ENCODE measurements around the gene PTPN6. TPM values are rescaled to one million over a fixed set of nuclear protein-coding genes. Genes with fewer than 3 reads are reported as not detected.

PTPN6 gene
- polyA plus RNA-seq, 3 donors: 449 to 764 (median 562) TPM

DNA sequence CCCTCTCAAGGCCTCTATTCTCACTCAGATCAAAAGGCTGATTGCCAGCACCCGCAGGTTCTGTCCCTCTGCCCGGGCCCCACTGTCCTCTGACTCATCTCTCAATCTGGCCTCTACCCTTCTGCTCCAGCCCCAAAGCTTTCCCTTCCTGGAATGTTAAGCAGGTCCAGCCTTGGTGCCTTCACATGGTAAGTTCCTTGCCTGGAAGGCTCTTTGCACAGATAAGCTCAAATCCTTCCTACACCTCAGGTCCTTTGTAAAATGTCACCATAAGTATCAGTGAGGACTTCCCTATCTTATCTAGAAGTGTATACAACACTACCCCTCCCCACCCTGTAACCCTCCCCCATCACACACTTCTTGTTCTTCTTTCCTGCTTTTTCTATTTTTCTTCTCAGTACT, 44.9 kb downstream of the PTPN6 start:
- peaks cover 17 to 46% of the 10 kb centered on the region in 2 donors for H3K36me3 ChIP-seq (replicated peaks in 1 of 2; ENCODE audit: control insufficient read depth in 1 of 2, insufficient read depth in 2 of 2, low read length in 2 of 2)
- Mint-ChIP-seq H3K4me1 (peaks cover 21% of the 10 kb centered on the region), H3K36me3 (peaks cover 36 to 69% of the 10 kb centered on the region in 2 donors), H3K4me3 (no peak overlapping the region), H3K27me3 (ENCODE audit: low read depth in 3 of 3) (peaks cover 0 to 4% (median 2%) of the 10 kb centered on the region in 3 donors), H3K9me3 (no peaks in the 10 kb centered on the region), H3K27ac (peak overlapping the region in 3 of 7 donors; percentile 5 to 69 (median 28))
- H3K9me3 ChIP-seq (replicated peaks in 1 of 2; ENCODE audit: control insufficient read depth in 1 of 2, insufficient read depth in 1 of 2, low read length in 2 of 2): no peaks in the 10 kb centered on the region
- H3K9ac ChIP-seq (ENCODE audit: insufficient read depth, low read length, poor library complexity, severe bottlenecking): no peak overlapping the region
- H3K4me3 ChIP-seq (replicated peaks in 1 of 3; ENCODE audit: low read depth in 2 of 3, low read length in 3 of 3): no peak overlapping the region
- H4K20me1 ChIP-seq (ENCODE audit: insufficient read depth, low read length): peaks cover 6% of the 10 kb centered on the region
- H3K4me2 ChIP-seq (replicated peaks; ENCODE audit: extremely low read depth, low read length, poor library complexity, severe bottlenecking): no peak overlapping the region
- H3K4me1 ChIP-seq (ENCODE audit: control insufficient read depth in 1 of 2, insufficient read depth in 2 of 2, low read length in 2 of 2): peaks cover 3 to 9% of the 10 kb centered on the region in 2 donors
- H3K27ac ChIP-seq (ENCODE audit: low read depth in 1 of 2, low read length in 2 of 2): no peak overlapping the region
- H2AFZ ChIP-seq (ENCODE audit: insufficient read depth, low read depth, low read length, poor library complexity, severe bottlenecking): no peak overlapping the region
- WGBS (ENCODE audit: insufficient coverage): 71% methylated on average over 2 of the region's 2 CpGs
- H3K79me2 ChIP-seq (ENCODE audit: insufficient read depth, low read length): peaks cover 28% of the 10 kb centered on the region
- intact Hi-C loops (cut with micrococcal nuclease): no loop called here
- H3K27me3 ChIP-seq (ENCODE audit: control insufficient read depth in 2 of 2, insufficient read depth in 2 of 2, low read length in 2 of 2): no peaks in the 10 kb centered on the region
- TF ChIP-seq, protein P1, sequence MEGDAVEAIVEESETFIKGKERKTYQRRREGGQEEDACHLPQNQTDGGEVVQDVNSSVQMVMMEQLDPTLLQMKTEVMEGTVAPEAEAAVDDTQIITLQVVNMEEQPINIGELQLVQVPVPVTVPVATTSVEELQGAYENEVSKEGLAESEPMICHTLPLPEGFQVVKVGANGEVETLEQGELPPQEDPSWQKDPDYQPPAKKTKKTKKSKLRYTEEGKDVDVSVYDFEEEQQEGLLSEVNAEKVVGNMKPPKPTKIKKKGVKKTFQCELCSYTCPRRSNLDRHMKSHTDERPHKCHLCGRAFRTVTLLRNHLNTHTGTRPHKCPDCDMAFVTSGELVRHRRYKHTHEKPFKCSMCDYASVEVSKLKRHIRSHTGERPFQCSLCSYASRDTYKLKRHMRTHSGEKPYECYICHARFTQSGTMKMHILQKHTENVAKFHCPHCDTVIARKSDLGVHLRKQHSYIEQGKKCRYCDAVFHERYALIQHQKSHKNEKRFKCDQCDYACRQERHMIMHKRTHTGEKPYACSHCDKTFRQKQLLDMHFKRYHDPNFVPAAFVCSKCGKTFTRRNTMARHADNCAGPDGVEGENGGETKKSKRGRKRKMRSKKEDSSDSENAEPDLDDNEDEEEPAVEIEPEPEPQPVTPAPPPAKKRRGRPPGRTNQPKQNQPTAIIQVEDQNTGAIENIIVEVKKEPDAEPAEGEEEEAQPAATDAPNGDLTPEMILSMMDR (IDR thresholded peaks at IDR 0.05): no peak
- DNase-seq: no peak

DNA sequence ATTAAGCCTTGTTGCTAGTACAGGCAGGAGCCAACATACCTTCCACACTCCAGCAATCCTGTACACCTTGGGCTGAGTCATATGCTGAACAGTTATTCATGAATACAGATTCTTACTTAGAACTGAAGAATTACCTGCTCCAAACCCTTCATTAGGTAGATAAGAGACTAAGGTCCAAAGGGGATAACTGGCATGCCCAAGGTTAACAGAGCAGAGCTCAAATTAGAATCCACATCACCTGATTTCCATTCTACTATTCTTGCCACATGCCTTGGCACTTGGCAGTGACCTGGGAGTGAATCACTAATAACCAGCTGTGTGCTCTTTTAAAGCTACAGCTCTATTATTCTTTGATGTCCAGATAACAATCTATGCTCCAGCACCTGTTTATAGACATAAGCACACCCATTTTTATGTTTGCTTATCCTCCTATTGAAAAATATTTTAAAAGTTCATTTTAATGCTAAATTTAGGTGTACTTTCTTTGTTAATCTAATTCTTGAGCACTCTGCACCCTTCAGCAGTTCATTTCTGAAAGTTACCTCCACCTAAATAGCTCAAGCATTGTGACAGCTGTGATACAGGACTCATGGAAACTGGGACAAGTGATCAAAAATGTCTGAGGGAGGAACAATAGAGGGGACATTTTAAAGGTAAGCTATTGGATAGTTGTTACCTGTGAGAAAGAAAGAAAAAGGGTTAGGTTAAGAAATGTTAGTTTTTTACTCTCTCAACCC, 47.7 kb downstream of the PTPN6 start:
- H4K20me1 ChIP-seq (ENCODE audit: insufficient read depth, low read length): peaks cover 6% of the 10 kb centered on the region
- Mint-ChIP-seq H3K9me3 (no peaks in the 10 kb centered on the region), H3K36me3 (peaks cover 36 to 59% of the 10 kb centered on the region in 2 donors), H3K27ac (no peak overlapping the region), H3K4me3 (no peak overlapping the region), H3K27me3 (ENCODE audit: low read depth in 3 of 3) (peaks cover 0 to 2% (median 0%) of the 10 kb centered on the region in 3 donors), H3K4me1 (peaks cover 32% of the 10 kb centered on the region)
- no peak for DNase-seq
- intact Hi-C loops (cut with micrococcal nuclease): no loop called here
- H3K4me1 ChIP-seq (ENCODE audit: control insufficient read depth in 1 of 2, insufficient read depth in 2 of 2, low read length in 2 of 2): peaks cover 19 to 28% of the 10 kb centered on the region in 2 donors
- no peak overlapping the region for H3K4me2 ChIP-seq (replicated peaks; ENCODE audit: extremely low read depth, low read length, poor library complexity, severe bottlenecking)
- TF ChIP-seq, protein P1 (IDR thresholded peaks at IDR 0.05): no peak
- H3K27me3 ChIP-seq (ENCODE audit: control insufficient read depth in 2 of 2, insufficient read depth in 2 of 2, low read length in 2 of 2): no peaks in the 10 kb centered on the region
- no peak overlapping the region for H2AFZ ChIP-seq (ENCODE audit: insufficient read depth, low read depth, low read length, poor library complexity, severe bottlenecking)
- peaks cover 16 to 31% of the 10 kb centered on the region in 2 donors for H3K36me3 ChIP-seq (replicated peaks in 1 of 2; ENCODE audit: control insufficient read depth in 1 of 2, insufficient read depth in 2 of 2, low read length in 2 of 2)
- no peak overlapping the region for H3K27ac ChIP-seq (ENCODE audit: low read depth in 1 of 2, low read length in 2 of 2)
- peaks cover 39% of the 10 kb centered on the region for H3K79me2 ChIP-seq (ENCODE audit: insufficient read depth, low read length)
- no peaks in the 10 kb centered on the region for H3K9me3 ChIP-seq (replicated peaks in 1 of 2; ENCODE audit: control insufficient read depth in 1 of 2, insufficient read depth in 1 of 2, low read length in 2 of 2)
- no peak overlapping the region for H3K4me3 ChIP-seq (replicated peaks in 1 of 3; ENCODE audit: low read depth in 2 of 3, low read length in 3 of 3)
- no peak overlapping the region for H3K9ac ChIP-seq (ENCODE audit: insufficient read depth, low read length, poor library complexity, severe bottlenecking)

Data from CD14-positive monocyte (primary cell).